ENCODE data around the gene RRAGD.

- peak; percentile 32; the same call in 1 of the 2 replicates for TF ChIP-seq ZBTB7A (tag by site-specific recombination; IDR thresholded peaks at IDR 0.05; ENCODE audit: low read depth)
- TF ChIP-seq, protein P1, sequence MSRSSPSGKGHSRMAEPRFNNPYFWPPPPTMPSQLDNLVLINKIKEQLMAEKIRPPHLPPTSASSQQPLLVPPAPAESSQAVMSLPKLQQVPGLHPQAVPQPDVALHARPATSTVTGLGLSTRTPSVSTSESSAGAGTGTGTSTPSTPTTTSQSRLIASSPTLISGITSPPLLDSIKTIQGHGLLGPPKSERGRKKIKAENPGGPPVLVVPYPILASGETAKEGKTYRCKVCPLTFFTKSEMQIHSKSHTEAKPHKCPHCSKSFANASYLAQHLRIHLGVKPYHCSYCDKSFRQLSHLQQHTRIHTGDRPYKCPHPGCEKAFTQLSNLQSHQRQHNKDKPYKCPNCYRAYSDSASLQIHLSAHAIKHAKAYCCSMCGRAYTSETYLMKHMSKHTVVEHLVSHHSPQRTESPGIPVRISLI (tag by site-specific recombination; IDR thresholded peaks at IDR 0.05), result peak; percentile 46; the same call in 1 of the 2 replicates
- TF ChIP-seq ZNF544 (tag by site-specific recombination; IDR thresholded peaks at IDR 0.05), result no peak
- peak; percentile 15; the same call in 1 of the 2 replicates for TF ChIP-seq CTCF (tag by site-specific recombination; IDR thresholded peaks at IDR 0.05)
- no peak for TF ChIP-seq KLF1 (tag by site-specific recombination; IDR thresholded peaks at IDR 0.05)
- TF ChIP-seq, protein P2, sequence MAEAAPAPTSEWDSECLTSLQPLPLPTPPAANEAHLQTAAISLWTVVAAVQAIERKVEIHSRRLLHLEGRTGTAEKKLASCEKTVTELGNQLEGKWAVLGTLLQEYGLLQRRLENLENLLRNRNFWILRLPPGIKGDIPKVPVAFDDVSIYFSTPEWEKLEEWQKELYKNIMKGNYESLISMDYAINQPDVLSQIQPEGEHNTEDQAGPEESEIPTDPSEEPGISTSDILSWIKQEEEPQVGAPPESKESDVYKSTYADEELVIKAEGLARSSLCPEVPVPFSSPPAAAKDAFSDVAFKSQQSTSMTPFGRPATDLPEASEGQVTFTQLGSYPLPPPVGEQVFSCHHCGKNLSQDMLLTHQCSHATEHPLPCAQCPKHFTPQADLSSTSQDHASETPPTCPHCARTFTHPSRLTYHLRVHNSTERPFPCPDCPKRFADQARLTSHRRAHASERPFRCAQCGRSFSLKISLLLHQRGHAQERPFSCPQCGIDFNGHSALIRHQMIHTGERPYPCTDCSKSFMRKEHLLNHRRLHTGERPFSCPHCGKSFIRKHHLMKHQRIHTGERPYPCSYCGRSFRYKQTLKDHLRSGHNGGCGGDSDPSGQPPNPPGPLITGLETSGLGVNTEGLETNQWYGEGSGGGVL (tag by site-specific recombination; IDR thresholded peaks at IDR 0.05), result peak; percentile 96
- TF ChIP-seq, protein P3, sequence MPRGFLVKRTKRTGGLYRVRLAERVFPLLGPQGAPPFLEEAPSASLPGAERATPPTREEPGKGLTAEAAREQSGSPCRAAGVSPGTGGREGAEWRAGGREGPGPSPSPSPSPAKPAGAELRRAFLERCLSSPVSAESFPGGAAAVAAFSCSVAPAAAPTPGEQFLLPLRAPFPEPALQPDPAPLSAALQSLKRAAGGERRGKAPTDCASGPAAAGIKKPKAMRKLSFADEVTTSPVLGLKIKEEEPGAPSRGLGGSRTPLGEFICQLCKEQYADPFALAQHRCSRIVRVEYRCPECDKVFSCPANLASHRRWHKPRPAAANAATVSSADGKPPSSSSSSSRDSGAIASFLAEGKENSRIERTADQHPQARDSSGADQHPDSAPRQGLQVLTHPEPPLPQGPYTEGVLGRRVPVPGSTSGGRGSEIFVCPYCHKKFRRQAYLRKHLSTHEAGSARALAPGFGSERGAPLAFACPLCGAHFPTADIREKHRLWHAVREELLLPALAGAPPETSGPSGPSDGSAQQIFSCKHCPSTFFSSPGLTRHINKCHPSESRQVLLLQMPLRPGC (tag by site-specific recombination; IDR thresholded peaks at IDR 0.05), result no peak
- no peak for TF ChIP-seq YY1 (tag by site-specific recombination; IDR thresholded peaks at IDR 0.05)
- TF ChIP-seq, protein P4, sequence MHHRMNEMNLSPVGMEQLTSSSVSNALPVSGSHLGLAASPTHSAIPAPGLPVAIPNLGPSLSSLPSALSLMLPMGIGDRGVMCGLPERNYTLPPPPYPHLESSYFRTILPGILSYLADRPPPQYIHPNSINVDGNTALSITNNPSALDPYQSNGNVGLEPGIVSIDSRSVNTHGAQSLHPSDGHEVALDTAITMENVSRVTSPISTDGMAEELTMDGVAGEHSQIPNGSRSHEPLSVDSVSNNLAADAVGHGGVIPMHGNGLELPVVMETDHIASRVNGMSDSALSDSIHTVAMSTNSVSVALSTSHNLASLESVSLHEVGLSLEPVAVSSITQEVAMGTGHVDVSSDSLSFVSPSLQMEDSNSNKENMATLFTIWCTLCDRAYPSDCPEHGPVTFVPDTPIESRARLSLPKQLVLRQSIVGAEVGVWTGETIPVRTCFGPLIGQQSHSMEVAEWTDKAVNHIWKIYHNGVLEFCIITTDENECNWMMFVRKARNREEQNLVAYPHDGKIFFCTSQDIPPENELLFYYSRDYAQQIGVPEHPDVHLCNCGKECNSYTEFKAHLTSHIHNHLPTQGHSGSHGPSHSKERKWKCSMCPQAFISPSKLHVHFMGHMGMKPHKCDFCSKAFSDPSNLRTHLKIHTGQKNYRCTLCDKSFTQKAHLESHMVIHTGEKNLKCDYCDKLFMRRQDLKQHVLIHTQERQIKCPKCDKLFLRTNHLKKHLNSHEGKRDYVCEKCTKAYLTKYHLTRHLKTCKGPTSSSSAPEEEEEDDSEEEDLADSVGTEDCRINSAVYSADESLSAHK (tag by site-specific recombination; IDR thresholded peaks at IDR 0.05), result no peak
- TF ChIP-seq, protein P5, sequence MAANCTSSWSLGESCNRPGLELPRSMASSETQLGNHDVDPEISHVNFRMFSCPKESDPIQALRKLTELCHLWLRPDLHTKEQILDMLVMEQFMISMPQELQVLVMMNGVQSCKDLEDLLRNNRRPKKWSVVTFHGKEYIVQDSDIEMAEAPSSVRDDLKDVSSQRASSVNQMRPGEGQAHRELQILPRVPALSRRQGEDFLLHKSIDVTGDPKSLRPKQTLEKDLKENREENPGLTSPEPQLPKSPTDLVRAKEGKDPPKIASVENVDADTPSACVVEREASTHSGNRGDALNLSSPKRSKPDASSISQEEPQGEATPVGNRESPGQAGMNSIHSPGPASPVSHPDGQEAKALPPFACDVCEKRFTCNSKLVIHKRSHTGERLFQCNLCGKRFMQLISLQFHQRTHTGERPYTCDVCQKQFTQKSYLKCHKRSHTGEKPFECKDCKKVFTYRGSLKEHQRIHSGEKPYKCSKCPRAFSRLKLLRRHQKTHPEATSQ (tag by site-specific recombination; IDR thresholded peaks at IDR 0.05), result 0 out of 2 replicates have a peak, but pooled peaks have one; percentile 31
Observed at GRCh38 chr6:89411145-89412070, 665 bp downstream of the RRAGD start.
